Breast epithelium (tissue), 4 donors: Measurements from ENCODE around the gene PDPK1. TPM values are rescaled to one million over a fixed set of nuclear protein-coding genes. Genes with fewer than 3 reads are reported as not detected.
"Not testable (repeated sequence)": the region's sequence is repeated elsewhere in the genome, so short reads cannot be mapped to it uniquely, and the experiment has no call there.

Source experiments
- DNase-seq, 2 donors: peaks; one replicate each; pipeline ENCODE4 v3.0.0-alpha.2; 2019; ENCODE audit warnings: low spot score in 2 of 2
- H3K27ac ChIP-seq, 2 donors: fragments of 200-600 bp; sonication (generic) in 1 of 2; one replicate each; pipeline ENCODE4 v1.5.1; 2016 to 2019; ENCODE audit warnings: mild to moderate bottlenecking in 1 of 2
- H3K27me3 ChIP-seq, 2 donors: fragments of 200-600 bp; sonication (generic) in 1 of 2; one replicate each; pipeline versions ENCODE4 v1.5.1 to v1.6.0; 2017 to 2019; ENCODE audit warnings: control low read depth in 1 of 2, mild to moderate bottlenecking in 1 of 2
- H3K36me3 ChIP-seq: fragments of 200-600 bp; one replicate; pipeline ENCODE4 v1.5.1; 2019
- H3K4me1 ChIP-seq, 2 donors: fragments of 200-600 bp; sonication (generic); one replicate each; pipeline ENCODE4 v1.5.1; 2016 to 2019; ENCODE audit warnings: control low read depth in 1 of 2
- H3K4me3 ChIP-seq, 3 donors: fragments of 200-600 bp; sonication (generic); 1 replicate in 2 of 3; 2 replicates in 1 of 3; pipeline ENCODE4 v1.5.1; 2016 to 2019; ENCODE audit warnings: mild to moderate bottlenecking in 3 of 3, moderate library complexity in 2 of 3
- H3K9me3 ChIP-seq, 2 donors: fragments of 200-600 bp; sonication (generic) in 1 of 2; one replicate each; pipeline ENCODE4 v1.5.1; 2016 to 2019; ENCODE audit warnings: control low read depth in 1 of 2
- POLR2A ChIP-seq: fragments of 450-650 bp; IDR thresholded peaks from one replicate; pipeline ENCODE4 v1.6.1; 2016; ENCODE audit warnings: antibody characterized with exemption, mild to moderate bottlenecking, moderate library complexity
- POLR2AphosphoS5 ChIP-seq, 3 donors: sonication (generic); formaldehyde crosslinking; IDR thresholded peaks; one replicate each; pipeline ENCODE4 v1.6.1; 2017; ENCODE audit warnings: antibody characterized with exemption in 3 of 3
- intact Hi-C: fragments of 100-400 bp; cut with DNase I; formaldehyde crosslinking; loops from one replicate; pipeline ENCODE4 v1.15.1; 2023; ENCODE audit warnings: low total_unique reads
- total RNA-seq, 3 donors: library from RNA; depleted of rRNA; stranded (reverse); fragments of >200 nt; gene quantifications; one replicate each; pipeline ENCODE4 v1.1.0, GENCODE V29; 2016
- TF ChIP-seq, protein P1 (sequence below), 3 donors: fragments of 450-650 bp; IDR thresholded peaks; one replicate each; pipeline ENCODE4 v1.5.1; 2016 to 2017; ENCODE audit warnings: antibody characterized with exemption in 3 of 3, mild to moderate bottlenecking in 3 of 3, moderate library complexity in 3 of 3

Gene PDPK1
- total RNA-seq, 3 donors from 2014 or later = 28.8 to 32.8 (median 29.4) TPM

DNA sequence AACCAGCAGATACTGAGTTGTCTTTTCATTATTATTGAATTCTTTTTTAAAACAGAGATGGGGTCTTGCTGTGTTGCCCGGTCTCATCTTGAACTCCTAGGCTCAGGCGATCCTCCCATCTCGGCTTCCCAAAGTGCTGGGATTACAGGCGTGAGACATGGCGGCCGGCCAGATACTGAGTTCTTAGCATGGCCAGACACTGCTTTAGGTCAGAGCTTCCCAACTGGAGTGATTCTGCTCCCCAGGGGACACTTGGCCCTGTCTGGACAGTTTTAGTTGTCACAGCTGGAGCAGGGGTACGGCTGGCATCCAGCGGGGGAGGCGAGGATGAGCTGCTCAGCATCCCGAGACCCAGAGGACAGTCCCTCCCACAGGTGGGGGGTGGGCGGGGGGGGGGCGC is 41.1 kb downstream of the PDPK1 start:
- H3K4me3 ChIP-seq, H3K36me3 ChIP-seq, H3K27ac ChIP-seq, intact Hi-C loops, H3K9me3 ChIP-seq, H3K27me3 ChIP-seq, H3K4me1 ChIP-seq, DNase-seq: not testable (repeated sequence)

- H3K36me3 ChIP-seq, H3K27me3 ChIP-seq, H3K9me3 ChIP-seq, intact Hi-C loops, H3K27ac ChIP-seq, DNase-seq, H3K4me3 ChIP-seq, H3K4me1 ChIP-seq: not testable (repeated sequence)
Observed at GRCh38 chr16:2580143-2580542, 42.3 kb downstream of the PDPK1 start.

DNA sequence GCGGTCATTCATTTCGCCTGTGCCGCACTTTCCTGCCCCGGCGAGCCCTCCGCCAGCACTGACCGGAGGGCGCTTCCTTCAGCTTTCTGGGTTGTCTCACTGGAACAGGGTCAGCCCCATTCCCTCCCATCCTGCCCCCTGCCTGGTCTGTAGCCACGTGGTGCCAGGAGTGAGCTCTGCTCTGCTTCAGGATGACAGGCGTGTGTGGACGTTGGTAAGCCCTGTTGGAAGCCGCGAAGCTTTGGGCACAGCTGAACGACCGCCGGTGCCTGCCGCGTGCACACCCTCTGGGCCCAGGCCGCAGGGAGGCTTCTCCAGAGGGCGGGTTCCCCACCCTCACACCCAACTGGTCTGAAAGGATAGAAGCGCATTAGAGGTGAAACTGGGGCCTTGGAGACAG is 43.0 kb downstream of the PDPK1 start:
- H3K4me1 ChIP-seq, H3K27me3 ChIP-seq, H3K9me3 ChIP-seq, H3K4me3 ChIP-seq, H3K27ac ChIP-seq, intact Hi-C loops, DNase-seq, H3K36me3 ChIP-seq: not testable (repeated sequence)

DNA sequence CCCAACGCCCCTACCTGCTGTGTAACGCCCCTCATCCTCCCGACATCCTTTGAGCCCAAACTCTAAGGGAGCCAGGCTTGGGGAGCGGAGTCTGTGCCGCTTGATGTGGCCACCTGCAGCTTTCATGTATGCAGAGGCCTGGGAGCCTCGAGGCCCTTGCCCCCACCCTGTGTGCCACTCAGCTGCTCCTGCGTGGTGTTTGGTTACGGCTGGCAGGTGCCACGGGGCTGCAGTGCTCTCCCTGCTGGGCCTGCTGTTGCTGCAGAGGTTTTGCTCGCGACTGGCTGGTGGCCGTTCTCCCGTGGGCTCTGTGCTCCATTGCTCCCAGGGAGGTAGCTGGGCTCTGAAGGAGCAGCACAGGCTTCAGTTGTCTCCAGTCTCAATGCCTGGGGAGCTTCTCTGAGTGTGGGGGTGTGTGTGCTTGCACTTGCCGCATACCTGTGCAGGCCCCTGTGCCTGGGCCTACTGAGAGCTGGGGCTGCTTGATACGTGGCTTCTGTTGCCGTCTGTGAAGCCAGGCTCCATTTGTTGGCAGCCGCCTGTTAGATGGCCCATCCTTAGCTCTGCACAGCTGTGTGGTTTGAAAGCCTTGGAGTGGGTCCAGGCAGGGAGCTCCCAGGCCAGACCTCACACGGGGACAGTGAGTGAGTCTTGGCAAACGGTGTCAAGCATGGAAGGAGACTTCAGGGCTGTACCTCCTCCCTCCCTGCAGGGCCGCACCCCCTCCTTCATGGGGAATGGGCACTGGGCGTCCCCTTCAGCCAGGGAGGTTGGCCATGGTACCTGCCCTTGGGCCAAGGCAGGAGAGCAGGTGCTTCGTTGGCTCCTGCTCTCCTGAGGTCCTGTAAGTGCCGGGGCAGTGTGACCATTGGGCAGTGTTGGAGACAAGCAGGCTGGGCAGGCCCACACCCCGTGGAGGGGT is 47.2 kb downstream of the PDPK1 start:
- intact Hi-C loops = no loop called here
- no peaks in the 10 kb centered on the region for H3K36me3 ChIP-seq

DNA sequence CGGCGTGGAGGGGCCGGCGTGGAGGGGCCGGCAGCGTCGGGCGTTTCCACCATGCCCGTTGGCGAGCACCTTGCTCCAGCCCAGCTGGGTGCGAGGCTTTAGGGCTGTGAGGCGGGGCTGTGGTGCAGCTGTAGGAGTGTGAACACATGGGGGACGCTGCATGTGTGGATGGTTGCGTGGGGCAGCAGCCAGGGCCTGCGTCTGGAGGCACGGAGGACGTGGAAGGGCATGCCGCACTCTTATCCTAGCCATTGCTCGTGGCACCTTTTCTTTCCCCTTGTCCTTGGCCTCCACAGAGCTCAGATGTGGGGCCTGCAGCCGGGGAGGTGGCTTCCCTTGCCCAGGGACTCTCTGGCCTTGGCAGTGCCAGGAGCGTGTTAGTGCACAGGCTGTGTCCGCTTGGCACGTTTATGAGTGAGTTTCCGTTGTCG is 47.8 kb downstream of the PDPK1 start:
- intact Hi-C loops = no loop called here
- no peak for TF ChIP-seq POLR2A
- TF ChIP-seq, protein P1, sequence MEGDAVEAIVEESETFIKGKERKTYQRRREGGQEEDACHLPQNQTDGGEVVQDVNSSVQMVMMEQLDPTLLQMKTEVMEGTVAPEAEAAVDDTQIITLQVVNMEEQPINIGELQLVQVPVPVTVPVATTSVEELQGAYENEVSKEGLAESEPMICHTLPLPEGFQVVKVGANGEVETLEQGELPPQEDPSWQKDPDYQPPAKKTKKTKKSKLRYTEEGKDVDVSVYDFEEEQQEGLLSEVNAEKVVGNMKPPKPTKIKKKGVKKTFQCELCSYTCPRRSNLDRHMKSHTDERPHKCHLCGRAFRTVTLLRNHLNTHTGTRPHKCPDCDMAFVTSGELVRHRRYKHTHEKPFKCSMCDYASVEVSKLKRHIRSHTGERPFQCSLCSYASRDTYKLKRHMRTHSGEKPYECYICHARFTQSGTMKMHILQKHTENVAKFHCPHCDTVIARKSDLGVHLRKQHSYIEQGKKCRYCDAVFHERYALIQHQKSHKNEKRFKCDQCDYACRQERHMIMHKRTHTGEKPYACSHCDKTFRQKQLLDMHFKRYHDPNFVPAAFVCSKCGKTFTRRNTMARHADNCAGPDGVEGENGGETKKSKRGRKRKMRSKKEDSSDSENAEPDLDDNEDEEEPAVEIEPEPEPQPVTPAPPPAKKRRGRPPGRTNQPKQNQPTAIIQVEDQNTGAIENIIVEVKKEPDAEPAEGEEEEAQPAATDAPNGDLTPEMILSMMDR (IDR thresholded peaks at IDR 0.05) = no peak
- TF ChIP-seq POLR2AphosphoS5 (IDR thresholded peaks at IDR 0.05) = no peak
- Histone ChIP-seq H3K4me3 (no peak overlapping the region), H3K9me3 (no peaks in the 10 kb centered on the region), H3K4me1 (no peaks in the 10 kb centered on the region), H3K27ac (no peak overlapping the region), H3K27me3 (no peaks in the 10 kb centered on the region), H3K36me3 (no peaks in the 10 kb centered on the region)
- DNase-seq = peak in 1 of 2 donors; percentile 17

More for the DNA sequence above, 47.2 kb downstream of the PDPK1 start:
- DNase-seq = peak in 1 of 2 donors; percentile 47
- Histone ChIP-seq H3K27ac (no peak overlapping the region), H3K27me3 (no peaks in the 10 kb centered on the region), H3K4me3 (no peak overlapping the region), H3K4me1 (no peaks in the 10 kb centered on the region), H3K9me3 (no peaks in the 10 kb centered on the region)
- no peak for TF ChIP-seq POLR2A
- TF ChIP-seq POLR2AphosphoS5 (IDR thresholded peaks at IDR 0.05) = no peak
- TF ChIP-seq, protein P1 (IDR thresholded peaks at IDR 0.05) = no peak

DNA sequence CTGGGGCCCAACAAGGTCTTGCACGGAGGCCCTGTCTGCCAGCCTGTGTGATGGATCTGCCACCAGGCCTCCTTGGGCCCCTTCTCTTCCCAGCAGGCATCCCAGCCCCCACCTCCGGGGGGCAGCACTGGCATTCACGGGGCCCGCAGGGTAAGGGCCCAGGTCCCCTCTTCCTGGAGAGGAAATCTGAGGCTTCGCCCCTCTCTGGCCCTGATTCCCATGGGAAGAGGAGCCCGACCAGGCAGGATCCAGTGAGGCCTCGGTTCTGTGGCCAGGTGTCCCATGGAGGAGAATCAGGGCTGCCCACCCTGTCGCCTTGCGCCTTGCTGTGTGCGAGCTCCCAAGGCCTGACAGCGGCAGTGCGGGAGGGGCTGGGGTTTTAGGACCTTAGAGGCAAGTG is 48.4 kb downstream of the PDPK1 start:
- Histone ChIP-seq H3K4me3 (no peak overlapping the region), H3K27ac (no peak overlapping the region), H3K4me1 (no peaks in the 10 kb centered on the region), H3K27me3 (no peaks in the 10 kb centered on the region), H3K36me3 (no peaks in the 10 kb centered on the region), H3K9me3 (no peaks in the 10 kb centered on the region)
- intact Hi-C loops = no loop called here
- DNase-seq = peak in 1 of 2 donors; percentile 43
- TF ChIP-seq, protein P1 (IDR thresholded peaks at IDR 0.05) = no peak
- no peak for TF ChIP-seq POLR2AphosphoS5 (IDR thresholded peaks at IDR 0.05)
- TF ChIP-seq POLR2A = no peak
